GM12878 (cell line): ENCODE measurements around the gene CABLES1.

Experiments
- CTCF ChIP-seq, 3 experiments: IDR thresholded peaks in 2 of 3; conservative IDR thresholded peaks in 1 of 3; 2 replicates each; pipeline ENCODE4 v1.5.1; 2011; ENCODE audit warnings: low read depth in 3 of 3, low read length in 3 of 3, mild to moderate bottlenecking in 3 of 3, control low read depth in 2 of 3, moderate library complexity in 2 of 3, inconsistent platforms in 1 of 3, mixed read lengths in 1 of 3; ENCODE audit not compliant: control insufficient read depth in 2 of 3, insufficient read depth in 1 of 3; ENCODE audit errors: extremely low read depth in 1 of 3
- JUND ChIP-seq: IDR thresholded peaks from 2 replicates; pipeline ENCODE4 v1.6.1; 2012; ENCODE audit warnings: low read depth, mild to moderate bottlenecking, low read length, improper control_type of control experiment, moderate library complexity
- USF2 ChIP-seq: IDR thresholded peaks from 2 replicates; pipeline ENCODE4 v1.6.1; 2011; ENCODE audit warnings: low read depth, low read length, improper control_type of control experiment, borderline replicate concordance

GRCh38 chr18:23207994-23208393 is 72.7 kb downstream of the CABLES1 start:
- TF ChIP-seq CTCF (IDR thresholded peaks at IDR 0.05 in 2 of 3, conservative IDR thresholded peaks at IDR 0.05 in 1 of 3; ENCODE audit: control insufficient read depth in 2 of 3, extremely low read depth in 1 of 3, insufficient read depth in 1 of 3, low read depth in 3 of 3, low read length in 3 of 3) (no peak), USF2 (no peak), JUND (no peak)
